MG63 (cell line): ENCODE results near the gene FHAD1. TPM values are rescaled to one million over a fixed set of nuclear protein-coding genes. Genes with fewer than 3 reads are reported as not detected.

ENCODE experiments used
- DNase-seq: peaks from one replicate; pipeline ENCODE4 v3.0.0-alpha.2; 2020
- H3K27me3 ChIP-seq: fragments of 250-450 bp; sonication (Bioruptor Pico); 2 replicates; pipeline ENCODE4 v1.5.1; 2020; ENCODE audit warnings: mild to moderate bottlenecking, moderate library complexity
- H3K36me3 ChIP-seq: fragments of 250-450 bp; sonication (Bioruptor Pico); 2 replicates; pipeline ENCODE4 v1.5.1; 2020; ENCODE audit warnings: mild to moderate bottlenecking, moderate library complexity
- H3K4me3 ChIP-seq: fragments of 250-450 bp; sonication (Bioruptor Pico); 2 replicates; pipeline ENCODE4 v1.5.1; 2020; ENCODE audit warnings: mild to moderate bottlenecking, moderate library complexity
- H3K9me3 ChIP-seq: fragments of 250-450 bp; sonication (Bioruptor Pico); 2 replicates; pipeline ENCODE4 v1.5.1; 2020; ENCODE audit warnings: mild to moderate bottlenecking, moderate library complexity
- total RNA-seq: library from RNA; depleted of rRNA; stranded (reverse); fragments of >200 nt; shearing (Covaris generic); gene quantifications from 2 replicates; pipeline ENCODE4 v1.2.3, GENCODE V29; 2014; ENCODE audit warnings: low replicate concordance

FHAD1 gene
- total RNA-seq, 1 experiment from 2014 or later: 0.33 TPM

DNA sequence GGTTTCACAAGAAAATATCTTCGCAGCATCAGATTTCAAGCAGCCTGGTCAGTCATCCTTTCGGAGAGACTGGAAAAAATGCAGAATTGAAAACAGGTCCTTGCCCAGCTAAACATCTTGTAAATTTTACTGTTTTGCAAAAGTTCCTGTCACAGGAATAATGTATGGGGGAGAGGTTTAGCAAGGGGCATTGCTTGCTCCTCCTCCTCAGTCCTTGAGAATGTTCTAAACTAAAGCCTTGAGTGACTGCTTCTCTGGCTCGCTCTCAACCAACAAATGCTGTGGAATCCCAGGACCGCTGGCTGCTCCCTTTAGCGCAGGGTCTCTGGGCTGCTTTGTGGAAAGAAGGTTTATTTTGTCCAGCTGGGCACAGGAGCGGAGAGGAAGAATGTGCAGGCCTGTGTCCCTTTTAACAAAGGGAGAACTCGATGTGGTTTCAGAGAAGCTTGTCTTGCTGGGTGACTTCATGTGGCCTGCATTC lies 33.6 kb upstream of the FHAD1 start:
- no peak overlapping the region for H3K4me3 ChIP-seq
- H3K27me3 ChIP-seq: no peaks in the 10 kb centered on the region
- H3K9me3 ChIP-seq: no peaks in the 10 kb centered on the region
- no peaks in the 10 kb centered on the region for H3K36me3 ChIP-seq
- no peak for DNase-seq

DNA sequence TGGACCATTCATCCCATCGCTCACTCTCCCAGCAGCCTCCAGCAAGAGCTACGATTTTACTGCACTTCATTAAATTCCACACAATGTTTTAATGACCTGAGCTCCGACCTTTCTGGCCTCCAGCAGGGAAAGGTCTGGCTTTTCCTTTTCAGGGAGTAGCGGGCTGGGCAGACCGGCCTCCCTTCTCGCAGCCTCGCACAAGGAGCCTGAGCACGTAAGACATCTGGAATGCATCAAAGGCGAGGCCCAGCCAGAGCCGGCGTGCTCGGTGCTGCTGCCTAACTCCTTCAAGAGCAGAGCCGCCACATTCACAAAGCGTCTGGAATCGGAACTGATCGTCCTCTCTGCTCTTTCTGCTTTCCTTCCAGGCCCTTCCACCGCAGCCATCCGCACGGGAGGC lies 32.5 kb upstream of the FHAD1 start:
- Histone ChIP-seq H3K9me3 (no peaks in the 10 kb centered on the region), H3K4me3 (no peak overlapping the region), H3K36me3 (no peaks in the 10 kb centered on the region), H3K27me3 (no peaks in the 10 kb centered on the region)
- no peak for DNase-seq

- Histone ChIP-seq H3K27me3 (no peaks in the 10 kb centered on the region), H3K4me3 (no peak overlapping the region), H3K9me3 (no peaks in the 10 kb centered on the region), H3K36me3 (no peaks in the 10 kb centered on the region)
- DNase-seq: no peak
Observed at GRCh38 chr1:15215116-15215515, 31.9 kb upstream of the FHAD1 start.

- Histone ChIP-seq H3K9me3 (no peaks in the 10 kb centered on the region), H3K27me3 (no peaks in the 10 kb centered on the region), H3K4me3 (no peak overlapping the region), H3K36me3 (no peaks in the 10 kb centered on the region)
- DNase-seq: no peak
Observed at GRCh38 chr1:15217654-15218053, 29.4 kb upstream of the FHAD1 start.

GRCh38 chr1:15218287-15219279 lies 28.4 kb upstream of the FHAD1 start:
- no peak for DNase-seq

DNA sequence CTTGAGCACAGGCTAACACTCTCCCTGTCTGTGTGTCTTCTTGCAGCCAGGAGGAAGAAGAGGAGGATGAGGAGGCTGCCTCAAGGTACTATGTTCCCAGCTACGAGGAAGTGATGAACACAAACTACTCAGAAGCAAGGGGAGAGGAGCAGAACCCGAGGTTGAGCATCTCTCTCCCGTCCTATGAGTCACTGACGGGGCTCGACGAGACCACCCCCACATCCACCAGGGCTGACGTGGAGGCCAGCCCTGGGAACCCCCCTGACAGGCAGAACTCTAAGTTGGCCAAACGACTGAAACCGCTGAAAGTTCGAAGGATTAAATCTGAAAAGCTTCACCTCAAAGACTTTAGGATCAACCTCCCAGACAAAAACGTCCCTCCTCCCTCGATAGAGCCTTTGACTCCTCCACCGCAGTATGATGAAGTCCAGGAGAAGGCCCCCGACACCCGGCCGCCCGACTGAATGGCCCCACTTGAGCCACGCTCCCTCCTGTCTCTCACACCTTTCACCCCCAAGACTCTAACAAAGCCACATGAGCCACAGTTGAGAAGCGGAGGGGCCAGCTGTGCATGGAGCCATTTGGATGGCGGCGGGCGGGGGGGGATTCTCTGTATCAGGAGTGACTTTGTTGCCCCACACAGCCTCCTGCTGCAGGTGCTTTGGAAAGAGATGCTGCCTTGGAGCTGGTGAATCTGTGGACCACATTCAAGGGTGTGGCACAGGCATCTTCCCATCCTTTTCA lies 27.6 kb upstream of the FHAD1 start:
- no peak for DNase-seq
- no peaks in the 10 kb centered on the region for H3K9me3 ChIP-seq
- H3K36me3 ChIP-seq: no peaks in the 10 kb centered on the region
- no peak overlapping the region for H3K4me3 ChIP-seq
- H3K27me3 ChIP-seq: no peaks in the 10 kb centered on the region

More at GRCh38 chr1:15218287-15219279, 28.4 kb upstream of the FHAD1 start:
- H3K9me3 ChIP-seq: no peaks in the 10 kb centered on the region
- H3K4me3 ChIP-seq: no peak overlapping the region
- H3K36me3 ChIP-seq: no peaks in the 10 kb centered on the region
- no peaks in the 10 kb centered on the region for H3K27me3 ChIP-seq

DNA sequence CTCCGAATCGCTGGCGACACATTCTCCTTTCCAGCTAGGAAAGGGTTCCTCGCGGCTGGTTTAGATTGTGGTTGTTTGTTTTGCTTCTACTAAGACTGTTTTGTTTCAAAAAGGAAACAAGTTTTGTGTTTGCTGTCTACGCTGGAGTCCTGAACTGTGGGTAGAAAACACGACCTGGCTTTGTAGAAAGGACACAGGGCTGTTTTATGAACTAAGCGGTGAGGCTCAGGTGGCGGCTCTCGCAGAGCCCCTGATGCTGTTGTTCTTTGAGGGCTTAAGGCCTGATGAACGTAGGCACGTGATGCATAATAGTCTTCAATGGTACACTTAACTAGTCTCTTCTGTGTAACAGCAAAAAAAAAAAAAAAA lies 27.0 kb upstream of the FHAD1 start:
- Histone ChIP-seq H3K9me3 (no peaks in the 10 kb centered on the region), H3K27me3 (no peaks in the 10 kb centered on the region), H3K36me3 (no peaks in the 10 kb centered on the region), H3K4me3 (no peak overlapping the region)
- no peak for DNase-seq

DNA sequence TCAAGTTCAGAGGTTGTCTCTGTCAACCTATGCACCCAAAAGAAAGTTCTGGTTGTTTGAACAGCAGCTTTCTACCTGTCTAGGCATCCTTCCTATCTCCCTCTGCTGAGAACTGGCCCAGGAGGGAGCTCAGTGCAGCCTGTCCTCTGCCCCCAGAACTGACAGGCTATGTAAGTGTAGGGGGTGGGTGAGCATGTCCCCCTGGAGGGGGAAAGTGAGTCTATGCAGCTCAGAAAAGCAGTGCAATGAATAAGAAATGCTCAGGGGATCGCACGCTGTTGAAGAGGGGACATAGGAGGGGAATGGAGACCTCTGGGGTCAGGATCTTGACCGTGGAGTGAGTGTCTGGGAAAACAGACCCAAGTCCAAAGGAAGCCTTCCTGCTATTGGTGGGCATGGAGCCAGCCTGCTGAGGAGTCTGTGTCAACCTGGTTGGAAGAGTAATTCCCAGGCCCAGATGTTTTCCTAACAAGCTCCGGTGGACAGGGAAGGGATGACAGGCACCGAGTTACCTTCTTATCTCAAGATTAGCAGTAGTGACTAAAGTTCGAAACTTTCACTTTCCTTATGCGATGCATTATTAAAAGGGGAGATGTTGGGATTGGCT lies 26.1 kb upstream of the FHAD1 start:
- H3K4me3 ChIP-seq: no peak overlapping the region
- H3K9me3 ChIP-seq: no peaks in the 10 kb centered on the region
- no peaks in the 10 kb centered on the region for H3K36me3 ChIP-seq
- no peaks in the 10 kb centered on the region for H3K27me3 ChIP-seq
- DNase-seq: no peak

- no peak for DNase-seq
- no peaks in the 10 kb centered on the region for H3K36me3 ChIP-seq
- no peak overlapping the region for H3K4me3 ChIP-seq
- H3K9me3 ChIP-seq: no peaks in the 10 kb centered on the region
- no peaks in the 10 kb centered on the region for H3K27me3 ChIP-seq
Observed at GRCh38 chr1:15222653-15223303, 24.2 kb upstream of the FHAD1 start.

GRCh38 chr1:15224259-15224869 lies 22.7 kb upstream of the FHAD1 start:
- DNase-seq: no peak

DNA sequence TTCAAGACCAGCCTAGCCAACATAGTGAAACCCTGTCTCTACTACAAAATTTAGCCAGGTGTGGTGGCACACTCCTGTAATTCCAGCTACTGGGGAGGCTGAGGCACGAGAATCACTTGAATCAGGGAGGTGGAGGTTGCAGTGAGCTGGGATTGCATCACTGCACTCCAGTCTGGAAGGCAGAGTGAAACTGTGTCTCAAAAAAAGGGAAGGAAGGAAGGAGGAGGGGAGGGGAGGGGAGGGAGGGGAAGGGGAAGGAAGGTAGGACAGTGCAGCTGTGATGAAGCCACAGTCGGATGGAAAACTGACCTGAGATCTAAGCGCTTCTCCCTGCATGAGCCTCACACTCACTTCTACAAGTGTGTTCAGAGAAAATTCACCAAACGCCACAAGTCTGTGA lies 22.0 kb upstream of the FHAD1 start:
- H3K27me3 ChIP-seq: no peaks in the 10 kb centered on the region
- H3K36me3 ChIP-seq: no peaks in the 10 kb centered on the region
- no peaks in the 10 kb centered on the region for H3K9me3 ChIP-seq
- no peak for DNase-seq
- H3K4me3 ChIP-seq: no peak overlapping the region

More at GRCh38 chr1:15224259-15224869, 22.7 kb upstream of the FHAD1 start:
- no peaks in the 10 kb centered on the region for H3K27me3 ChIP-seq
- H3K4me3 ChIP-seq: no peak overlapping the region
- H3K9me3 ChIP-seq: no peaks in the 10 kb centered on the region
- no peaks in the 10 kb centered on the region for H3K36me3 ChIP-seq

DNA sequence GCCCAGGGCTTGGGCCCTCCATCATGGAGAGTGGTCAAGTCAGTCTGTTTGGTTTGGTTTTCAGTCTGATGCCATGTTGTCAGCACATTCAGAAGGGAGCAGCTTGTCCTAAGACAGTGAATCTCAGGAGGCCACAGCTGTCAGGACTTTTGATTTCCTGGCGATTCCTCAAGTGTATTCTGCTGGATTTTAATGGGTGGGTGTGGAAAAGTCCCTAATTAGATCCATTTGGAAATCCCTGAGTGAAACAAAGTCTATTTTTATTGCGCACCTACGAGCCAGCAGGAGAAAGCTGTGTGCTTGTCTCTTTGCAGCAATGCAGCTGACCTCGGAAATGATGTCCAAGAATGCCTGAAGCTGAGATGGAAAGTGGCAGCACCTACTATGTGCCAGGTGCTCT lies 21.6 kb upstream of the FHAD1 start:
- no peak overlapping the region for H3K4me3 ChIP-seq
- DNase-seq: no peak
- no peaks in the 10 kb centered on the region for H3K27me3 ChIP-seq
- no peaks in the 10 kb centered on the region for H3K9me3 ChIP-seq
- no peaks in the 10 kb centered on the region for H3K36me3 ChIP-seq

- H3K27me3 ChIP-seq: no peaks in the 10 kb centered on the region
- no peak for DNase-seq
- H3K36me3 ChIP-seq: no peaks in the 10 kb centered on the region
- no peak overlapping the region for H3K4me3 ChIP-seq
- no peaks in the 10 kb centered on the region for H3K9me3 ChIP-seq
Observed at GRCh38 chr1:15226388-15227255, 20.4 kb upstream of the FHAD1 start.

DNA sequence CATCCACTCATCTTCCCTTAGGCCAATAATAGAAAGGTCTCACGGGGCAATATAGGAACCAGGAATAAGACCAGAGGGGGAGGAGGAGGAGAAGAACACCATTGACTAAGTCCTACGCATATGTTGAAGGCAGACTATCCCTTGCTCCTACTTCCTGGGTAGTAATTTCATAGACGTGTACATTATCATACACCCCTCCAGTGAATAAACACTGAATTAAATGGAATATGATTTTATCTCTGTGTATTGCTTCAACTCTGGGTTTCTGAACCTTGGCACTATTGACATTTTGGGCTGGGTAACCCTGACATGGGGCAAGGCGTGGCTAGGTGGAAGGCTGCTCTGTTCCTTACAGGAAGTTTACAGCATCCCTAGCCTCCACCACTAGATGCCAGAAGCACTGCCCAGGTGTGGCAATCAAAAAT lies 17.3 kb upstream of the FHAD1 start:
- Histone ChIP-seq H3K36me3 (no peaks in the 10 kb centered on the region), H3K27me3 (no peaks in the 10 kb centered on the region), H3K9me3 (no peaks in the 10 kb centered on the region), H3K4me3 (no peak overlapping the region)
- no peak for DNase-seq

DNA sequence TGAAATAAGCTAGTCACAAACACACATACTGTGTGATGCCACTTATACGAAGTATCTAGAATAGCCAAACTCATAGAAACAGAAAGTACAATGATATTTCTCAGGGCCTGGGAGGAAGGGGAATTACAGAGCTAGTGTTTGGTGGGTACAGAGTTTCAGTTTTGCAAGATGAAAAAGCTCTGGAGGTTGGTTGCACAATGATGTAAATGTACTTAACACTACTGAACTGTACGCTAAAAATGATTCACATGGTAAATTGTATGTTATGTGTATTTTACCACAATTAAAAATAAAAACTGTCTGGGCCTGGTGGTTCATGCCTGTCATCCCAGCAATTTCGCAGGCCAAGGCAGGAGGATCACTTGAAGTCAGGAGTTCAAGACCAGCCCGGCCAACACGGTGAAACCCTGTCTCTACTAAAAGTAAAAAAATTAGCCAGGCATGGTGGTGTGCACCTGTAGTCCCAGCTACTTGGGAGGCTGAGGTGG lies 15.3 kb upstream of the FHAD1 start:
- DNase-seq: no peak
- H3K4me3 ChIP-seq: no peak overlapping the region
- H3K27me3 ChIP-seq: no peaks in the 10 kb centered on the region
- no peaks in the 10 kb centered on the region for H3K9me3 ChIP-seq
- no peaks in the 10 kb centered on the region for H3K36me3 ChIP-seq
